HEK293 (cell line): ENCODE results near the gene SLC16A7.

Source experiments
- CTCF ChIA-PET: fragments of 350-600 bp; formaldehyde crosslinking; extraction: SDS; loops from one replicate; lab custom pipeline; 2021; ENCODE audit warnings: antibody characterized with exemption; lab: Yijun Ruan, JAX
- POLR2A ChIA-PET: fragments of 300-600 bp; formaldehyde crosslinking; extraction: SDS; loops from one replicate; lab custom pipeline; 2020; ENCODE audit warnings: antibody characterized with exemption, inconsistent platforms; lab: Yijun Ruan, JAX
- H3K27ac ChIP-seq: fragments of 200-500 bp; sonication (Bioruptor generic); 2 replicates; pipeline ENCODE4 v1.5.1; 2014; ENCODE audit warnings: low read depth, low read length, control low read depth, inconsistent platforms; ENCODE audit errors: extremely low read depth
- H3K36me3 ChIP-seq, 2 experiments: fragments of 200-500 bp in 1 of 2; sonication (Bioruptor generic) in 1 of 2; 1 replicate in 1 of 2; 2 replicates in 1 of 2; pipeline ENCODE4 v1.5.1; 2014 to 2017; ENCODE audit warnings: inconsistent platforms in 2 of 2, low read length in 2 of 2; ENCODE audit not compliant: control insufficient read depth in 2 of 2, insufficient read depth in 1 of 2
- H3K4me1 ChIP-seq: fragments of 200-500 bp; sonication (Bioruptor generic); 2 replicates; pipeline ENCODE4 v1.5.1; 2014; ENCODE audit warnings: mild to moderate bottlenecking, low read length, inconsistent platforms; ENCODE audit not compliant: control insufficient read depth, insufficient read depth
- H3K4me3 ChIP-seq: 2 replicates; pipeline ENCODE4 v1.5.1; 2011; ENCODE audit warnings: low read depth, mild to moderate bottlenecking, control low read depth, low read length, moderate library complexity
- H3K9me3 ChIP-seq: fragments of 200-500 bp; sonication (Bioruptor generic); 2 replicates; pipeline ENCODE4 v1.5.1; 2014; ENCODE audit warnings: low read depth, low read length, inconsistent platforms; ENCODE audit not compliant: control insufficient read depth, insufficient read depth
- BCL11A ChIP-seq: fragments of 450-650 bp; formaldehyde crosslinking; IDR thresholded peaks from 2 replicates; pipeline ENCODE4 v1.5.1; 2016; ENCODE audit warnings: low read depth, missing biosample characterization, missing genetic modification characterization
- EGR2 ChIP-seq: fragments of 450-650 bp; formaldehyde crosslinking; IDR thresholded peaks from 2 replicates; pipeline ENCODE4 v1.5.1; 2016; ENCODE audit warnings: low read depth, missing biosample characterization, missing genetic modification characterization
- INSM2 ChIP-seq: fragments of 450-650 bp; formaldehyde crosslinking; IDR thresholded peaks from 2 replicates; pipeline ENCODE4 v1.5.1; 2016; ENCODE audit warnings: missing biosample characterization, missing genetic modification characterization
- TCF7L2 ChIP-seq: IDR thresholded peaks from 2 replicates; pipeline ENCODE4 v1.6.1; 2011; ENCODE audit warnings: low read depth, mild to moderate bottlenecking, inconsistent platforms, low read length, moderate library complexity, borderline replicate concordance
- ZBTB20 ChIP-seq: fragments of 450-650 bp; formaldehyde crosslinking; IDR thresholded peaks from 2 replicates; pipeline ENCODE4 v1.5.1; 2016; ENCODE audit warnings: missing biosample characterization, missing genetic modification characterization
- ZFP41 ChIP-seq: fragments of 450-650 bp; formaldehyde crosslinking; IDR thresholded peaks from 2 replicates; pipeline ENCODE4 v1.5.1; 2016; ENCODE audit warnings: missing biosample characterization, missing genetic modification characterization, borderline replicate concordance
- ZNF121 ChIP-seq: fragments of 450-650 bp; formaldehyde crosslinking; IDR thresholded peaks from 2 replicates; pipeline ENCODE4 v1.5.1; 2016; ENCODE audit warnings: missing biosample characterization, missing genetic modification characterization
- ZNF155 ChIP-seq: fragments of 450-650 bp; formaldehyde crosslinking; IDR thresholded peaks from 2 replicates; pipeline ENCODE4 v1.5.1; 2016; ENCODE audit warnings: missing biosample characterization, missing genetic modification characterization
- ZNF157 ChIP-seq: fragments of 450-650 bp; formaldehyde crosslinking; IDR thresholded peaks from 2 replicates; pipeline ENCODE4 v1.5.1; 2016; ENCODE audit warnings: missing biosample characterization, missing genetic modification characterization
- ZNF341 ChIP-seq: fragments of 450-650 bp; formaldehyde crosslinking; IDR thresholded peaks from 2 replicates; pipeline ENCODE4; 2016; ENCODE audit warnings: low read depth, missing biosample characterization, missing genetic modification characterization
- ZNF571 ChIP-seq: fragments of 450-650 bp; formaldehyde crosslinking; IDR thresholded peaks from 2 replicates; pipeline ENCODE4 v1.5.0; 2017; ENCODE audit warnings: missing biosample characterization, missing genetic modification characterization
- ZNF623 ChIP-seq: fragments of 450-650 bp; formaldehyde crosslinking; IDR thresholded peaks from 2 replicates; pipeline ENCODE4 v1.5.1; 2016; ENCODE audit warnings: missing biosample characterization, missing genetic modification characterization
- ZNF677 ChIP-seq: fragments of 450-650 bp; IDR thresholded peaks from 2 replicates; pipeline ENCODE4 v1.5.0; 2018; ENCODE audit warnings: missing biosample characterization, mild to moderate bottlenecking, missing genetic modification characterization, moderate library complexity
- ZNF707 ChIP-seq: fragments of 450-650 bp; formaldehyde crosslinking; IDR thresholded peaks from 2 replicates; pipeline ENCODE4 v1.5.1; 2016; ENCODE audit warnings: missing biosample characterization, missing genetic modification characterization
- ZNF791 ChIP-seq: fragments of 450-650 bp; formaldehyde crosslinking; IDR thresholded peaks from 2 replicates; pipeline ENCODE4 v1.5.1; 2016; ENCODE audit warnings: missing biosample characterization, missing genetic modification characterization
- TF ChIP-seq, protein P1 (sequence below): fragments of 450-650 bp; formaldehyde crosslinking; IDR thresholded peaks from 2 replicates; pipeline ENCODE4 v1.5.1; 2016; ENCODE audit warnings: missing biosample characterization, missing genetic modification characterization
- TF ChIP-seq, protein P2 (sequence below): fragments of 450-650 bp; formaldehyde crosslinking; IDR thresholded peaks from 2 replicates; pipeline ENCODE4 v1.5.1; 2016; ENCODE audit warnings: missing biosample characterization, missing genetic modification characterization

Gene SLC16A7

DNA sequence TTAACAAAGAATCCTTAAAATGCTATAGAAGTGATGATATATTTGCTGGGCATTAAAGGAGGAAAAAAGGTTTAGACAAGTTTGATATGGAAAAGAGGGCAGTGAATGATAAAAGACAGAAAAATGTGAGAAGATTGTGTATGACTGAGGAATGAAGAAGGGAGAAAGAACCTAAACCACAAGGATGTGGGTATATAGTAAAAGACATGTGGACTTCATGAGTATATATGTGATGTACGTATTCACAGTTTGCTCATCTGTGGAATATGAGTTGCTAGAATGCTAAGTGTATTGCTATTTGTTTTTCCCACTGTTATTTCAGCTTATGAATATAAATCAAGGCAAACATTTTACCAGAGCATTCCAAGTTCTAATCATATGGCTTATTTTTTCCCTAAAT is 2.1 kb upstream of the SLC16A7 start (continued):
- TF ChIP-seq, protein P1, sequence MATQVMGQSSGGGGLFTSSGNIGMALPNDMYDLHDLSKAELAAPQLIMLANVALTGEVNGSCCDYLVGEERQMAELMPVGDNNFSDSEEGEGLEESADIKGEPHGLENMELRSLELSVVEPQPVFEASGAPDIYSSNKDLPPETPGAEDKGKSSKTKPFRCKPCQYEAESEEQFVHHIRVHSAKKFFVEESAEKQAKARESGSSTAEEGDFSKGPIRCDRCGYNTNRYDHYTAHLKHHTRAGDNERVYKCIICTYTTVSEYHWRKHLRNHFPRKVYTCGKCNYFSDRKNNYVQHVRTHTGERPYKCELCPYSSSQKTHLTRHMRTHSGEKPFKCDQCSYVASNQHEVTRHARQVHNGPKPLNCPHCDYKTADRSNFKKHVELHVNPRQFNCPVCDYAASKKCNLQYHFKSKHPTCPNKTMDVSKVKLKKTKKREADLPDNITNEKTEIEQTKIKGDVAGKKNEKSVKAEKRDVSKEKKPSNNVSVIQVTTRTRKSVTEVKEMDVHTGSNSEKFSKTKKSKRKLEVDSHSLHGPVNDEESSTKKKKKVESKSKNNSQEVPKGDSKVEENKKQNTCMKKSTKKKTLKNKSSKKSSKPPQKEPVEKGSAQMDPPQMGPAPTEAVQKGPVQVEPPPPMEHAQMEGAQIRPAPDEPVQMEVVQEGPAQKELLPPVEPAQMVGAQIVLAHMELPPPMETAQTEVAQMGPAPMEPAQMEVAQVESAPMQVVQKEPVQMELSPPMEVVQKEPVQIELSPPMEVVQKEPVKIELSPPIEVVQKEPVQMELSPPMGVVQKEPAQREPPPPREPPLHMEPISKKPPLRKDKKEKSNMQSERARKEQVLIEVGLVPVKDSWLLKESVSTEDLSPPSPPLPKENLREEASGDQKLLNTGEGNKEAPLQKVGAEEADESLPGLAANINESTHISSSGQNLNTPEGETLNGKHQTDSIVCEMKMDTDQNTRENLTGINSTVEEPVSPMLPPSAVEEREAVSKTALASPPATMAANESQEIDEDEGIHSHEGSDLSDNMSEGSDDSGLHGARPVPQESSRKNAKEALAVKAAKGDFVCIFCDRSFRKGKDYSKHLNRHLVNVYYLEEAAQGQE (tag by site-specific recombination) = no peak
- TF ChIP-seq ZNF677 (tag by site-specific recombination) (no peak), ZNF341 (no peak)

DNA sequence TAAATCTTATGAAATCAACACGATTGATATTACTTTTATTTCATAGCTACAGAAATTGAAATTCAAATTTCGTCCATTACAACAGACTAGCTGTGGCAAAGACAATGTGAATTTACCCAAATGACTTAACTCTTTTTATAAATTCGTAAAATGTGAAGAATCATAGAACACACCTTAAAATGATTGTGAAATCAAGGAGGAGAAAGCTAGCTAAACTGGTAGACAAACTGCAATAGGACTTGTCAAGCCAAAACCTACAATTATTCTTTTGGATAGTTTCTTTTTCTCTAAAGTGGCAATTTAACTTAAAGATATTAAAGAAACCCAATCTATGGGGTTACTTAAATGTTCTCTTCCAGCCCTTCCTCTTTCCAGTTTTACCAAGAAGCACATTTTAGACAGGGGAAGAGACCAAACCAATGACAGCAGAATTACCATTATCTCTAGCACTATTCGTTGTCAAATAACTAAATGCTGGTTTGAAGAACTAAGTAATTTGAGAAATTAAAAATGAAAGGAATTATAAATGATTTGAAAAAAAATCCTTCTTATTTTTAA is 807 bp upstream of the SLC16A7 start:
- Histone ChIP-seq H3K27ac (no peak overlapping the region), H3K4me3 (peak overlapping the region; percentile 66; the same call in 1 of the 2 replicates), H3K36me3 (no peaks in the 10 kb centered on the region), H3K4me1 (no peaks in the 10 kb centered on the region)
- ChIA-PET POLR2A (interaction anchor here (0.7 to 1.3 kb wide), 3 partner anchors 12 to 56 kb away, joined by 4 to 5 read pairs (median 4); no protein-coding TSS in a partner anchor), CTCF (no interaction called here)
- no peak for TF ChIP-seq ZNF791 (tag by site-specific recombination)
- TF ChIP-seq ZNF571 (tag by site-specific recombination) = no peak
- TF ChIP-seq INSM2 (tag by site-specific recombination) = no peak
- no peak for TF ChIP-seq ZFP41 (tag by site-specific recombination)
- no peak for TF ChIP-seq ZNF155 (tag by site-specific recombination)
- TF ChIP-seq ZNF157 (tag by site-specific recombination) = no peak
- TF ChIP-seq ZBTB20 (tag by site-specific recombination) = no peak
- no peak for TF ChIP-seq ZNF707 (tag by site-specific recombination)
- TF ChIP-seq ZNF623 (tag by site-specific recombination) = no peak
- TF ChIP-seq, protein P2, sequence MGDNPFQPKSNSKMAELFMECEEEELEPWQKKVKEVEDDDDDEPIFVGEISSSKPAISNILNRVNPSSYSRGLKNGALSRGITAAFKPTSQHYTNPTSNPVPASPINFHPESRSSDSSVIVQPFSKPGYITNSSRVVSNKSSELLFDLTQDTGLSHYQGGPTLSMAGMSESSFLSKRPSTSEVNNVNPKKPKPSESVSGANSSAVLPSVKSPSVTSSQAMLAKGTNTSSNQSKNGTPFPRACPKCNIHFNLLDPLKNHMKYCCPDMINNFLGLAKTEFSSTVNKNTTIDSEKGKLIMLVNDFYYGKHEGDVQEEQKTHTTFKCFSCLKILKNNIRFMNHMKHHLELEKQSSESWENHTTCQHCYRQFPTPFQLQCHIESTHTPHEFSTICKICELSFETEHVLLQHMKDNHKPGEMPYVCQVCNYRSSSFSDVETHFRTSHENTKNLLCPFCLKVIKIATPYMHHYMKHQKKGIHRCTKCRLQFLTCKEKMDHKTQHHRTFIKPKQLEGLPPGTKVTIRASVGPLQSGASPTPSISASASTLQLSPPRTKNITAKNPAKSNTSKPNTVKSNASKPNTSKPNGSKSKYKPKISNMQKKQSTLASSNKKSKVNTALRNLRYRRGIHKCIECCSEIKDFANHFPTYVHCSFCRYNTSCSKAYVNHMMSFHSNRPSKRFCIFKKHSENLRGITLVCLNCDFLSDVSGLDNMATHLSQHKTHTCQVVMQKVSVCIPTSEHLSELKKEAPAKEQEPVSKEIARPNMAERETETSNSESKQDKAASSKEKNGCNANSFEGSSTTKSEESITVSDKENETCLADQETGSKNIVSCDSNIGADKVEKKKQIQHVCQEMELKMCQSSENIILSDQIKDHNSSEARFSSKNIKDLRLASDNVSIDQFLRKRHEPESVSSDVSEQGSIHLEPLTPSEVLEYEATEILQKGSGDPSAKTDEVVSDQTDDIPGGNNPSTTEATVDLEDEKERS = no peak
- TF ChIP-seq BCL11A = no peak
- TF ChIP-seq EGR2 (tag by site-specific recombination) = no peak
- no peak for TF ChIP-seq TCF7L2
- no peak for TF ChIP-seq ZNF121 (tag by site-specific recombination)
- TF ChIP-seq, all 188 proteins: peak for 0
- no peaks in the 10 kb centered on the region for H3K9me3 ChIP-seq
